ENCODE data around the gene CRACR2A.

The CRACR2A gene

GRCh38 chr12:3680919-3681594, 71.9 kb downstream of the CRACR2A start:
- DNase-seq, result no peak

DNA sequence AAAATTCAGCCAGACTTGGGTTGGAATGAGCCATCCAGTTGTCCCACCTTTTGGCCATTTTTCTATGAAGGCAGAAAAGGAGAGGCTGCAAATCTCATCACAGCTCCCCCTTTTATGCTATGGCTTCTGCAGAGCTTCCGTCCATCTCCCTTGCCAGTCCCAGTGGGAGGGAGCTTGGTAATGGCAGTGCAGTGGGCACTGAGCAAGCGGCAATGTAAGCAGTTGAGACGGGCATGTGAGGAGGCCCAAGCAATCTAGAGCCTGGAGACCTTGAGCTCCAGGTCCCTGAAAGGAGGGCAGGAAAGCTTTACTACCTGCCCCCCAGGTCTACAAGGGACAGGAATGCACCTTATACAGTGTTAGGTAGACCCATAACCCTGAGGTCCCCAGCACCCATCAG, 73.1 kb downstream of the CRACR2A start:
- no peak for DNase-seq

DNA sequence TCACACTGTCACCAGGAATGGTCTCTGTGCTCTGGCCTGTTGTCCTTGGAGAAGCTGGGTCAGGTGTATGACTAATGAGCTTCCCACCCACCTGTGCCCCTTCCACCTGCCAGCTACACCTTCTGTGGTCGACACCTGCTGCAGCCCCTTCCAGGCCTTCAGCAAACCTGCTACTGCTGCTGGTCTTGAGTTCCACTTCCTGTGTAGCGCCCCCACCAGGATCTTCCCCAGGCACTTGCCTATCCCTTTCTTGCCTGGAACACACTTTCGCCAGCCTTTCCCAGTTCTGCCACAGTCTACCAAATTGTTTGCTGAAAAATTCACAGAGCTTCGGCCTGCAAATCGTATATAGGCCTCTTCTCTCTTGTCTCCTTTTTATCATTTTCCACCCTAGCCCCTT, 75.3 kb downstream of the CRACR2A start:
- DNase-seq, result no peak

DNA sequence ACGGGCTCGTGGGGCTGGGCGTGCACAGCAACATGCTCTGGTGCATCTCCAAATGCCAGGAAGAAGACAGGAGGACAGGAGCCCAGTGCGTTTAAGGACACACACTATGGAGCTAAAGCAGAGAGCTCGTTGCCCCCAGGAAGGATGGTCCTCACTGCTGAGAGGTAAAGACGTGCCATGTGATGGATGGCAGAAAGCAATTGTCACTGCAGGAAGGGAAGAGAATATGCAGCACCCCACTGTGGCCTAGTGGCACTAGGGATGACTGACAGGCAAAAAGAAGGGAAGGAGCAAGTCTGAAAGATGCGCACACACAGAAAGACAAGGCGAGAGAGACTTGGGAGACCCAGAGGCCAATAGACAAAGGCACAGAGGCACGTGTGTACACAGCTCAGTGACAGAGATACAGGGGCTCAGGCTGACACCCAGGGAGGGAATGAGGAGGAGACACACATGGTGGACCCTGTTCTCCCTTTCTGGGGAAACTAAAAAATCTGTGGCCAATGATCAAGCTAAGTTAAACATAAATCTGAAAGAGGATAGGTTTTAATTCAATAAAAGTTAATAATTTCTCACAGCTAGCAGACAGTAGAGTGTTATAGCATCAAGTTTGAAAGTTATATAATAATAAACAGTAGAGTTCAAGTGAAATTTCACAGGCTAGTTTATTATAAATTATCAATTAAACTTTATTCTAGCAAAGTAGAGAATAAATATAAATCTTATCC, 78.8 kb downstream of the CRACR2A start:
- DNase-seq, result no peak

- DNase-seq, result no peak
Measured at GRCh38 chr12:3672113-3672509, 80.8 kb downstream of the CRACR2A start.

GRCh38 chr12:3671330-3672112, 81.4 kb downstream of the CRACR2A start:
- DNase-seq, result no peak

DNA sequence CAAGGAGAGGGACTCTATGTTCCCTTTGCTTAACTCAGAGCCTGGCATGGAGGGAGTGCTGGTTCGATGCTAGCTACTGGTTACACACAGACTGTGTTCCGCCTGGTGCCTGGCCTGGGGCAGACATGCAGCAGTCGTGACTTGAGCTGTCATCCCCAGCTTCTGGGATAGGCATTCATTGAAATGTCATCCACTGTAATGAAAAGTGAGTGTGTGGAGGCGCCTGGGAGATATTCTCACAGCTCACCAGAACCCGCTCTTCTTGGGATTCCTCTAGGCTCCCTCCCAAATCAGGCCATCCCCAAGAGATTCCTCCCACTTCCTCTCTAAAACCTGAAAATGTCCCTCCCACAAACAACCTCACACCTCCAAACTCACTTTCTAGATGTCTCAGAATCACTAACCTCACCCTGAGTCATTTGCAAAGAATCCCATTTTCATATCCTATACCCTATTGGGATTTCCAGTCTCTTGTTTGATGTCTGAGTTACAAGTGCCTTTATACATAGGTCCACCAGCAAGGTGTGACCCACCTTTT, 82.8 kb downstream of the CRACR2A start:
- no peak for DNase-seq

DNA sequence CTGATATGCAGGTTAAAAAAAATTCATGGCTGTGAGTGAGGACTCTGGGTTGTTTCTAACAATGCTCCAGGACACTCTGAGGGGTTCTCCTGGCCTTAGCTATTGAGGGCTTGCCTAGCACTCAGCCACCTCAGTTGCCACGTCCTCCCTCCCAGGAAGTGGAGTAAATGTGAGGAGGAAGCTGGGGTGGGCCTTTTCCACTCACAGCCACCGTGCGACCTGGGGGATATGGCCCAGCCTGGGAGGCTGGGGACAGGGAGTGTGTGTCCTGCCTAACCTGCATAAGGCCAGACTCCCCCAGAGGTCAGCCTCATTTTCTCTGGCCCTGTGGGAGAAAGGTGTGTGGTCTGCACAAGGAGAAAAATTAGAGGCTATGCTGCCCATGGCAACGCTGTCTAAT, 83.3 kb downstream of the CRACR2A start:
- DNase-seq, result no peak

DNA sequence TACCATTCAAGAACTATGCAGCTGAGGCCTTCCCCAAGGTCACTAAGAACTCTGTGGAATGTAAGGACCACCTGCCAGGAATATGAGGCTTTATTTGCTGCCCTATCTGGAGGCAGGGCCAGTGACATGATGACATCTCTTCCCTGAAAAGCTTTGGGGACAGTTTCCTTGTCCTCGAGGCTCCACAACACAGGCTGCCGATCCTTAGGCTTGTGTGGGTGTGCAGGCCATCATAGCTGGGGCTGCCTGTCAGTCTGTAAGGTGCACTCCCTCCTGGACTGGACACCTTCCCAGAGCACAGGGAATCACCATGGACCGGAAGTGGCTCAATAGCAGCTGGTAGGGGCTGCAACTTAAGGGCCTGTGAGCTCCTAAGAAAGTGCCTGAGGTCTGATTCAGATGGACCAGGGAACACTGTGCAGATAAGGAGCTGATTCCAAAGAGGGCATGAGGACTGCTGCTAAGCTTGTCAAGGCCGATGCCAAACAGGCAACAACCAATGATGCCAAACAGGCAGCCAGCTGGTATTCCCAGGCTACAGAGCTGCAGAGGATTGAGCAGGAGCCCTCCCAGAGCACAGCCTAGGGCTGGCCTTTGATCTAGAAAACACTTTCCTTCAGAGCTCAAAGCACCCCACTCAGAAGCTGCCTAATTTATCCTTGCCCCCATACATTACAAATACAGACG, 84.3 kb downstream of the CRACR2A start:
- no peak for DNase-seq

- DNase-seq, result no peak
Measured at GRCh38 chr12:3667485-3667884, 85.4 kb downstream of the CRACR2A start.

- DNase-seq, result no peak
Measured at GRCh38 chr12:3666441-3666840, 86.5 kb downstream of the CRACR2A start.

DNA sequence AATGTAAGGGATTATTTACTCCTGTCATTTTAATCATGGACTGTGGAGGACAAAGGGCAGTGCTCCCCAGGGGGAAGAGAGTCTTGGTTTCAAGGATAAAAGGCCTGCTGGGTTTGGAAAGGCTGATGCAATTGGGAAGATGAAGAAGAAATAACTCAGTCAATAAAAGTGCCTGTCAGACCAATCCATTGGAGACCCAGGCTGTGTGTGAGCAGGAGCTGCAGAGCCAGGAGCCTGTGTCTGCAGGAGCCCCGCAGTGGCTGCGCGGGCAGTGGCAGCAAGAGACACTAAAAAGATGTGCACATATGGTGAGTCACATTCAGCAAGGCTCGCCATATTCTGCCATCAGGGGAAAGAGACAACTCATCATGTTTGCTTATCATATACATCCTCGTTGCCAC, 90.4 kb downstream of the CRACR2A start:
- DNase-seq, result no peak

GRCh38 chr12:3661028-3661427, 91.9 kb downstream of the CRACR2A start:
- no peak for DNase-seq

DNA sequence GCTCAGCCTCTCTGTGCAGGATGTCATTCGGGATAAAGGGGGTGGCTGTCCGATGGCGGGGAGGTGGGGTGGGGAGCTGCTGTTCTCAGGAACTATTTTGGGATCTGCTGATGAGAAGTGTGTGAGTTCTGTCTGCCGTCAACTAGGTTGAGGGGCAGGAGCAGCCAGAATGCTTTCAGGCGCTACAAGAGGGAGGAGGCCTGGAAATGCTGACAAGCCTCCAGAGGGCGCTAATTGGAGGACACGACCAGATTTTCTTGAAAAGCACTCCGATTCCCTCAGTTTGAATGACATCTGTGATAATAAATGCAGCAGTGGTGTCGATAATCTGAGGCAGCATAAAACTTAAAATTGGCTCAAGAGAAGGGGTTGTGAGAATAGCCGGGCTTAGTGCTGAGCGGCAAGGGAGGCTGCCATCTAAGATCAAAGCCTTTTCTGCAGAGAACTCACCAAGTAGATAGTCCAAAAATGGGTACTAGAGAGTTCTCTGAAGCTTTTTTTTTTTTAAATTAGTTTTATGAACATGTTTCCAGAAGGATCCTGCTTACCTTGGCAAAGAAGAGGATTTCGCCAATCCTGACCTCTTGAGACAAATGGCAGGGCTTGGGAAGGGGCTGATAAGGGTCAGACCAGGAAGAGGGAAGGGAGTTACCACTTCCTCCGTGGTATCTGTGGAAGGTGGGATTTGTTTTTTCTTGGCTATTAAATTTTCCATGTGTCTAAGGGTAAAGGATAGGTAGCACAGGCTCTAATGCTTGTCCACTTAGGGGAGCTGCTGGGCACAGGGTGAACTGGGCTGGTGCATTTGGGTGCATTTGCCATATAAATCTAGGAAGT, 94.4 kb downstream of the CRACR2A start:
- peak; percentile 63 for DNase-seq

DNA sequence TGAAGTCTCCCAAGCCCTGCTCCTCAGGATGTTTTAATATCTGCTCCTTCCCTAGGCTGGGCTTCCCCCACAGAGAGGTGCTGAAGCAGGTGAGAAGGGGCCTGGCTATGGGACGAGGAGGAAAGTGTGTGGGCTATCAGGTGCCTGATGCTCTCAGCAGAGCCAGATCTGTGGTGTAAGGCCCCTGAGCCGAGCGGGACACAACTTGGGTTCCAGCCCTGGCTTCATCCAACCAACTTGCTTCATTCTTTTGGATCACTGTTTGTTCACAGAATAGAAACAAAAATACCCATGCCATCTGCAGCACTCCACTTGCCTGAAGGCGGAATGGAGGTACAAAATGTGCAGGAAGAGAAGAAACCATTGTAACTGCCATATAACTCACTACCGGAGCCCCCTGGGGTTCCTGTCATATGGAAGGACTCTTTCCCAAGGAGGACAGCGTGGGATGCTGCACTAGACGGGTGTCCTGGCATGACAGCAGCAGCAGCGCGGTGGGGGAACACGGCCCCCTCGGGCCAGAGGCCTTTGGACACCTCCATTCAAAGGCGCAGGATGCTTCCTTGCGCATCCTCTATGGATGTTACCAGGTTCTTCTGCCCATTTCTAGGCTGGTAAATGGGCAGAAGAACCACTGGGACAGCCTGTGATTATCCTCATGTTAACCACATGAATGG, 95.8 kb downstream of the CRACR2A start:
- no peak for DNase-seq

GRCh38 chr12:3655328-3655900, 97.5 kb downstream of the CRACR2A start:
- no peak for DNase-seq

- no peak for DNase-seq
Measured at GRCh38 chr12:3651585-3652424, 101.1 kb downstream of the CRACR2A start.

GRCh38 chr12:3647504-3647903, 105.4 kb downstream of the CRACR2A start:
- DNase-seq, result no peak

DNA sequence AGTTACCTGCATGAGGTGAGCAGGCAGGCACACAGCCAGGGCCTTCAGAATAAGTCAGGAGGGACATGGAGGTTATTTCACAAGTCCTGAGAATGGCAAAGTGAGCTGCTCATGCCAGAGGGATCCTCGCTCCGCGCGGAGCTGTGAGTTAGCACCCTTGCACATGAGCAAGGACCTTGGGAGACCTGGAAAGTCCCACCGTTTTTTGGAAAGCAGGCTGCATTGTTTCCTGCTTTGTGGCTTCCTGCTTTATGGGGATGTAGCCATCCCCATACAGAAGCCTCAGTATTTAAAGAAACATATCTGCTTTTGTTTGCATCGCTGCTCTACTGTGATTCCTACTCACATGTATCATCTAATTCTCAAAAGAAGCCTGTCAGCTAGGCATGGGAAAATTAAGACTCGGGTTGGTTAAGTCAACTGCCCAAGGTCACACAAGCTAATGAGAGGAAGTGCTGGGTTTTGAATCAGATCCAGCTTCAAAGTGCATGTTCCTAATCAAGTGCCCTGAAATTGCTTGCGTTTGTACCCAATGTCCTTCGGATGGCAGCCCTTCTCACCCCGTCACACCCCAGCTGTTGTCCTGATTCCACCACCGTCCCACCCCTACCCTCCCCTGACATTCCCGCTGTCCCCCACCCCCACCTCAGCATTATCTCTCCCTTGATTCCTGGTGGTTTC, 106.2 kb downstream of the CRACR2A start:
- DNase-seq, result no peak

DNA sequence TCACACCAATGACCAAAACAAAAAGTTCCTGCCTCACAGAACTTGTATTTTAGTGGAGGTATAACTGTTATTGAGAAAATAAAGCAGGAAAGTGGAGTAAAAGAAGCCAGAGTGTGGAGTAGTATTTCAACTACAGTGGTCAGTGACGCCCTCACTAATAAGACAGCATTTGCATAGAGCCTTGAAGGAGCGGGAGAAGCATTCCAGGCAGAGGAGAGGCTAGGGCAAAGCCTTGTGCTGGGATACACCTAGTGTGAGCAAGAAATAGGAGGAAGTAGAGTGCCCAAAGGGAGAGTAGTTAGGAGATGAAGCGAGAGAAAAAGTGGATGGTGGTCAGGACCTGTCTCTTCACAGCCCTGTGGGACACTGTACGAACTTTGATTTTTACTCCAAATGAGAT, 107.8 kb downstream of the CRACR2A start:
- no peak for DNase-seq

Measured in activated CD8-positive, alpha-beta memory T cell treated with anti-CD3 and anti-CD28 coated beads for 24 hours (primary cell).